ENCODE results near the gene TUSC2.

The TUSC2 gene

DNA sequence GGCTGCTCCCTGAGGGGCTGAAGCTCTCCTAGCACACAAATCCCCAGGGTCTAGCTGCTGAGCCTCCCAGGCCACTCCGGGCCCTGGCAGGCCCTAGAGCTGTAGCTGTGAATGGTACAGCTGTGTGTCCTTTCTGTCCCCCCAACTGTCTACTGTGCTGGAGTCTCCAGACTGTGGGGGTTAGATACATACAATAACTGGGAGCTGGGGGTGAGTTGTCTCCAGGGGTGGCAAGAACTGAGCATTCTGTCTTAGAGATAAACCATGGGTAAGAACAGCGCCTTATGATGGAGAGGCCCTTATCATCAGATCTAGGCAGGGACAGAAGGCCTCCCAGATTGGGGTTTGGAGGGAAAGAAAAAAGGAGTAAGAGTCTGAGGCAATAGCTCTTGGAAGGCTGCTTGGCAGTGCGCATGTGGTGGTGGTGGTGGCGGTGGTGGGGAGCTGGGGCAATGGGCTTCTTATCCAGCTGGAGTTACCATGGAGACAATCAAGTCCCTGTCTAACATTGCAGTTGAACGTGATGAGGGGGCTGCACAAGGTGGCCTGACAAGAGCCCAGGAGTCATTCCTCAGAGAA is 26.3 kb upstream of the TUSC2 start:
- DNase-seq = no peak

DNA sequence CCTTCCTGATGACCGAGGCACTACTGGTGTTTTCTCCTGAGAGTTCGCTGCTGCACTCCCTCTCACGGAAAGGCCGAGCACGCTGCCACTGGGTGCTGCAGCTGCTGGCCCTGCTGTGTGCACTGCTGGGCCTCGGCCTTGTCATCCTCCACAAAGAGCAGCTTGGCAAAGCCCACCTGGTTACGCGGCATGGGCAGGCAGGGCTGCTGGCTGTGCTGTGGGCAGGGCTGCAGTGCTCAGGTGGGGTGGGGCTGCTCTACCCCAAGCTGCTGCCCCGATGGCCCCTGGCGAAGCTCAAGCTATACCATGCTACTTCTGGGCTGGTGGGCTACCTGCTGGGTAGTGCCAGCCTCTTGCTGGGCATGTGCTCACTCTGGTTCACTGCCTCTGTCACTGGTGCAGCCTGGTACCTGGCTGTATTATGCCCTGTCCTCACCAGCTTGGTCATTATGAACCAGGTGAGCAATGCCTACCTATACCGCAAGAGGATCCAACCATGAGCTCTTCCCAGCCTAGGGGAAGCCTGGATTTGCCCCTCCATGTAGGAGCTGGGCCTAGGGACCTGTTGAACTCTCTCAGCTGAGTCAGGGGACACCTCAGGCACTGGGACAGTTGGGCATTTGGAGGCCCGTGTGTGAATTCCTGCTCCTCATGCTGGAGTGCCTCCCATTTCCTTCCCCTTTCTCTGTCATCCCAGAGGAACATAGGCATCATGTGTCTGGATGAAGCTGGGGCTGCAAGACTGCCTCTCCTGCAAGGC is 25.4 kb upstream of the TUSC2 start:
- no peak for DNase-seq

DNA sequence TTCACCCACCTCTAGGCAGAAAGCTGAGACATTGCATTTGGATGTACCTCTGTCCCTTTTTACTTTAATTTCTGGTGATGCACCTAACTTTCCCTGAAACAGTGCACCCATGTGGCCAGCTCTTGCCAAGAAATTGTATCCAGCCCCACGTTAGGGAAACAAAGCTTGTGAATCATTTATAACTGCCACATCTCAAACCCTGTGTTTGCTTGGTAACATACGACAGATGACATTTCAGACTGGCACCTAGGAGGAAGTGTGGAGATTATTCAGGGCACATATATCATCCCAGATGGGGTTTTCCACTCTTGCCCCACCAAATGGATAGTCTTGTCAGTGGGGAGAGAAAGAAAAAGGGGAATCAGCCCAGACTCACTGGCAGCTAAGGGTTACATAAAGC is 24.8 kb upstream of the TUSC2 start:
- DNase-seq = no peak

DNA sequence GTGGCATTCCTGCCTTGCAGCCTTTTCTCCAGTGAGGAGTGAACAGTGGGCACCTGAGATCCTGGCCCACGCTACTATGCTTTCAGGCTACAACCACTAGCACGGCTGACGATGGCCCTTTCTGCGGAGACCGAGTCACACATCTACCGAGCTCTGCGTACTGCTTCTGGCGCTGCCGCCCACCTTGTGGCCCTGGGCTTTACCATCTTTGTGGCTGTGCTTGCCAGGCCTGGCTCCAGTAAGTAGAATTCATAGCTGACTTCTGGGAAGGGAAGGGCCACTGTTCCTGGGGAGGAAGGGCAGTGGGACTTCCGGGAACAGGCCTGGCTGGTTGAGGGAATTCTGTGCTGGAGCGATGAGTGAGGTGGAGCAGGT is 23.3 kb upstream of the TUSC2 start:
- DNase-seq = no peak

DNA sequence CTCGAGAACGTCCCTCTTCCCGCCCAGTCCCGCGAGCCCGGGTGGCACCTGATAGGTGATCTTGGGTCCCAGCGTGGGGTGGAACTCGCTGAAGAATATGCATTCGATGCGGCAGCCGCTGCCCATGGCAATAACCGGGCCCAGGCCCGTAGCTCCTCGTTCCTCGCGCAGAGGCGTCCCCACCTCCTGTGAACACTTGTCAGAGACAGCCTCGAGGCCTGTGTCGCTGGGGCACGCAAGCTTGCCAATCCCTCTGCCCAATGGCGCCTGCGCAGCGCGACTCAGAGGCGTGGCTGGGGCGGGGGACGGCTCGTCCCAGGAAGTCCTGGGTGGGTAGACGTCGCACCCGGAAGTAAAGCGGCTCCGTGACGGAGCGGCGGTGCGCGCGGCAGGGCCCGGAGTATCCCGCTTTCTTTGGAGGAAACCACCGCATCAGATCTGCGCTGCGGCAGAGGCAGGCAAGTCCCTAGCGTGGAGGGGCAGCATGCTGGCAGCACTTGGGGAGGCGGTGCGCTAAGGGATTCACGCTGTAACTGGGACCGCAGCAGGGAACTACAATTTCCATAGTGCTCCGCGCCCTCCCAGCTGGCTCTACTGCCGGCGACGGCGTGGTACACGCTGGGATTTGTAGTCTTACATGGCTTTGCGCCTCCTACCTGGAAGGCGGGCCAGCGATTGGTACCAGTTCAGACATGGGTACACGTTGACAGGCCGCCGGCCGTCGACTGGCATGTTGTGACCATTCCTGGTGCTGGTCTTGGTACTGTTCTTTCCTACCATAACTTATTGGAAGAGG is 22.7 kb upstream of the TUSC2 start, which contains the start of the genes CYB561D2 and NPRL2:
Gene CYB561D2 (plus strand): TSS at position 336 of the 796 bp plus-strand sequence. CDS start 572 bp downstream, outside the sequence.
Gene NPRL2 (minus strand): TSS at position 249 of the 796 bp plus-strand sequence. CDS start 123 bp downstream, at position 126.
- peak; percentile 98 for DNase-seq

DNA sequence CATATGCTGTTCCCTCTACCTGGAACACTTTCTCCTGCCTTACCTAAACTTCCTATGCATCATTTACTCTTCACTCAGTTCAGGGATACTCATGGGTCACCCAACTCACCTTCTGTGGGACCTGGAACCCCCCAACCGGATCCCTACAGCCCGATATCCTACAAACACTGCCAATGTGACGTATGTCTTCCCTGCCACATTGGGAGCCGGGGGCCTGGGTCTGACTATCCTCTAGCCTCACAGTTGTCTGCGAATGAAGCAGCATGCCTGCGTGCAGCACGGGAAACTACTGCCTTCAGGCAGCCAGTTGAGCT is 22.1 kb upstream of the TUSC2 start:
- no peak for DNase-seq

DNA sequence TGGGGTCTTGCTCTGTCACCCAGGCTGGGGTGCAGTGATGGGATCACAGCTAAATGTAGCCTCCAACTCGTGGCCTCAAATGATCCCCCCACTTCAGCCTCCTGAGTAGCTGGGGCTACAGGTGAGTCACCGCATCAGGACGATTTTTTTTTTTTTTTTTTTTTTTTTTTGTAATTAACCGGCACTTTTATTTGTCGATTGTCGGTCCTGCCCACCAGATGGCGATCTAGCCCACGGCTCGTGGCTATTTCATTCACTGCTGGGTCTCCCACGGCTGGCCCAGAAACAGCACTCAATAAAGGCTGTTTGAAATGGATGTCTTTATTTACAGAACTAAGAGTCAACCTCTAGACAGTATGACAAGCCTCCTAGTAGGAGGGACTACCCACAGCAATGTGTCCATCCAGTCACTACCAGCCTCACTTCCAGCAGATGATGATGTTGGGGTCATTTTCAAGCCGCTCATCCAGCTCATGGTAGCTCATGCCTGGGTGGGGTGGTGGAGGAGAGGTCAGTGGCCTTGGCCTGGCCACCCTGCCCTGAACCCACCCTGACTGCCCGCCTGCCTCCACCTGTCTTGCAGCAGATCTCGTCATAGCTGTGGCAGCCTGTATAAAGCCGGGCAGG is 19.3 kb upstream of the TUSC2 start:
- DNase-seq = peak; percentile 87 to 88

DNA sequence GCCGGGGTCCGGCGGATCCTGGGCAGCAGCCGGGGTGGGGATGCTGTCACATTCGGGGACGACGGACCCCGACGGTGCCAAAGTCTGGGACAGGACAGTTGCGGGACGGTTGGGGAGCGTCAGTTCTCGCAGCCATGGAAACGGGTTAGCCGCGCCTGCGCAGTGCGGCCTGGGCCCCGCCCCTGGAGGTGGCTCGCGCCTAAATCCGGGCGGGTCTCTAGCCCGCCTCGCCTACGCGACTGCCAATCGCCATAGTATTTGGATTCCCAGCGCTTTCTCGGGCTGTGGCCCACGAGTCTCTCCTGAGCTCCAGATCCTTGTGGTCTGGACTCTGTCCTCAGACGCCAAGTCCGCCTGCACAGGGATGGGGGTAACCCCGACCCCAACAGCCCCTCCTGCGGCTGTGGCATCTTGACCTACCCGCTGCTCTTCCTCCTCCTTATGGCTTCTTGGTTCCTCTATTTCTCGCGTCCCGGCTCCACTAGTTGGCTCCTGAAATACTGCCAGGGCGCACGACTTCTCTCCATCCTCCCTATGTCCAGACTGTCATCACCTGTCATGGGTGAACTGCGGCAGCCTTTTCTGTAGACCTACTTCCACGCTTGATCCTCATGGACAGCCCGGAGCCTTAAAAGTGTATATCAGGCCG is 17.7 kb upstream of the TUSC2 start, which contains the start of gene ZMYND10:
Gene ZMYND10 (minus strand): TSS at position 147 of the 649 bp plus-strand sequence. CDS start 153 bp downstream, outside the sequence.
- DNase-seq = peak; percentile 77

DNA sequence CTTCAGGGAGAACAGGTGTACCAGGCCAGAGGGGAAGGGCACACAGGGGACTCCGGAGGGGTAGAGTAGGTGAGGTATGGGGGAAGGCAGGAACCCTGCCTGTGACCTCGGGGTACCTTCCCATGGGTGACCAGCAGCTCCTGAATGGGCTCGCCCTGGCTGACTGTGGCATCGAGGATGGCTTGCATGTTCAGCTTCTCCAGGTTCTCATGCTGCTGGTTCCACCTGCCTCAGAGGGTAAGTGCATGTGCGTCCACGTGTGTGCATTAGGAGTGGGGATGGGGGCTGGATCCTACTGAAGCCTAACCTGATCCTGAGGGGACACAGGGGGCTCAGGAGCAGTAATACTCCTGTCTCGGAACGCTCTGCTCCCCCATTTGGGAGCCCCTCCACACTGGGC is 17.0 kb upstream of the TUSC2 start:
- DNase-seq = no peak

DNA sequence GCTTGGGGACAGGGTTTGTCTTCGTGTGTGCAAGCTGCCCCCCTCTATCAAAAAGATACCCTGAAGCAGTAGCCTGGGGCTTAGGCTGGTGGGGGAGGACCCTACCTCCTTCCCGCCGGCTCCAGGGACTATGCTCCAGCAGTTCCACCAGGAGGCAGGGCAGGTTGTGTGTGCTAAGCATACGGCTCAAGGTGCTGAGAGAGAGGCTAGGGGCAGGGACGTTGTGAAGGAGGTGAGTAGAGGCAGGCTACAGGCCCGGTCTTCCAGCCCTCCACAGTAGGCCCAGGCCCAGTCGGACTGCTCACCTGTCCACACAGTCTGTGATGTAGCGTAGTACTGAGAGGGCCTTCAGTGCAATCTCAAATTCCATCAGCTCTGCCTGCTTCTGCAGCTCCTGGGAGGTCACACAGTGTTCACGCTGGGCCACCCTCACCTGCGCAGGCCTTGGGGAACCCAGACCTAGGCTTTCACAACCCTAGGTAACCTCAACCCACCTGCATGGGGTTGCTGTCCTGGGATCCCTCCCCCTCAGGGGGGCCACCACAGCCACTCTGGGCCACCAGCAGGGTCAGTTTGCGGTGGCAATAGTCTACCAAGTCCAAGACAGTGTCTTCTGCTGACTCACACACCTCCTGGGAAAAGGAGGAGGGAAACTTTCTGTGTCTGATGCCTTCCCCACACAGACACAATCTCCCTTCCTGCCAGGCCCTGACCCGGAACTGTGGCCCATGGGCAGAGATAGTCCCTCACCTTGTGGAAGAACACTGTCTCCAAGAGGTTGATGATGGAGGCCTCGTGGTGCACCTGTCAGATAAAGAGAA is 15.0 kb upstream of the TUSC2 start:
- no peak for DNase-seq

DNA sequence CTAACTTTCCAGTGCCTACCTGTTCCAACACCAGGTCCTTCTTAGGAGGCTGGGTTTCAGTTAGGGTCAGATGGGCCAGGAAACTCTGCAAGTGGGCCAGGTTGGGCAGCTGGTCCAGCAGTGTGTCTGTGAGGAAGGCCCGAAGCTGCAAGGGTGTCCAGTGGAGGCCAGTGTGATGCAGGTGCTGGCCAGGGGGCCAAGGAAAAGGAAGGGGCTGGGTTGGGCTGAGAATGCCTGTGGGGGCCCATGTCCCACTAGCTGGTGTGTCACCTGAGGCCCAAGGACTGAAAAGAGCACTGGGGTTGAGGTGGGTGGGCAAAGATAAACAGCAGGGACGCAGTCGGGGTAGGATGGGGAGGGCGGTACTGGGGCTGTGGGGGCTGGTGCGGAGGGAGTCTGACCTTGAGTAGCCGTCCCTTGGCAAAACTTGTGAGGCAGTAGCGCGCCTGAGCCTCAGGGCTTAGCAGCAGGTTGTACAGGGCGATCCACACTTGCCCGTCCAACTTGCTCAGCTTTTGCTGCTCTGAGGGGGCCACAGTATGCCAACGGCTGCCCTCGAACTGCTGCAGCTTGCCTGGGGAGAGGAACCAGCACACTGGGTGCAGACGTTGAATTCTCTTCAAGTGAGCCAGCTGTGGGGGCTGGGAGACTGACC is 14.1 kb upstream of the TUSC2 start:
- no peak for DNase-seq

DNA sequence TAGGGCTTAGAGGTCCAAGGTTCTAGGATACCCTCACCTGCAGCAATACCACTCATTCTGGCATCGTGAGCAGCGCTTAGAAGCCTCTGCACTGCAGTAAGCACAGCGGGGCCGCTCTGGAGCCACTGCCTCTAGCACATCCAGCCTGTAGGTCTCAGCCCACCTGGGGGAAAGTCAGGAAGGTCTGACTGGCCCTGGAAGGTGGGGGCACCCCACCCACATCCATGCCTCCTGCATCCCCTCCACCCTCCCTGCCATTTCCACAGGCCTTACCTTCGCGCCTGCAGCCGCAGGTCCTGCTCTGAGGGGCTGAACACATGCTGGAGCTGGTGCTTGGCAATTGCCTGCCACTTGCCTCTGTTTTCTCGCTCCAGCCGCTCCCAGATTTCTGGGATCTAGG is 13.5 kb upstream of the TUSC2 start:
- DNase-seq = no peak

DNA sequence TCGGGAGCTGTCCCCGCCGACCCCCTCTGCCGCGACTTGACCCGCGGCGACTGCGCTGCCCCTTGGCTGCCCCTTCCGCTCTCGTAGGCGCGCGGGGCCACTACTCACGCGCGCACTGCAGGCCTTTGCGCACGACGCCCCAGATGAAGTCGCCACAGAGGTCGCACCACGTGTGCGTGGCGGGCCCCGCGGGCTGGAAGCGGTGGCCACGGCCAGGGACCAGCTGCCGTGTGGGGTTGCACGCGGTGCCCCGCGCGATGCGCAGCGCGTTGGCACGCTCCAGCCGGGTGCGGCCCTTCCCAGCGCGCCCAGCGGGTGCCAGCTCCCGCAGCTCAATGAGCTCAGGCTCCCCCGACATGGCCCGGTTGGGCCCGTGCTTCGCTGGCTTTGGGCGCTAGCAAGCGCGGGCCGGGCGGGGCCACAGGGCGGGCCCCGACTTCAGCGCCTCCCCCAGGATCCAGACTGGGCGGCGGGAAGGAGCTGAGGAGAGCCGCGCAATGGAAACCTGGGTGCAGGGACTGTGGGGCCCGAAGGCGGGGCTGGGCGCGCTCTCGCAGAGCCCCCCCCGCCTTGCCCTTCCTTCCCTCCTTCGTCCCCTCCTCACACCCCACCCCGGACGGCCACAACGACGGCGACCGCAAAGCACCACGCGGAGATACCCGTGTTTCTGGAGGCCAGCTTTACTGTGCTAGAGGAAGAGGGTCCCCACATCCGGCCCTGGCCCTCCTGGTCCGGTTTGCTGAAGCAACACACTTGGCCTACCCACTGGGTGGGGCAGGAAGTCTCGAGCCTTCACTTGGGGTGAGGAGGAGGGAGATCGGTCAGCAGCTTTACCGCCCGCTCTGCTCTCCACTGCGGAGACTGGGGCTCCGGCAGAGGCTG is 12.7 kb upstream of the TUSC2 start, which contains the start of gene RASSF1:
Gene RASSF1 (minus strand): TSS at position 389 of the 882 bp plus-strand sequence. CDS start 31 bp downstream, at position 358.
- DNase-seq = peak; percentile 72 to 77

DNA sequence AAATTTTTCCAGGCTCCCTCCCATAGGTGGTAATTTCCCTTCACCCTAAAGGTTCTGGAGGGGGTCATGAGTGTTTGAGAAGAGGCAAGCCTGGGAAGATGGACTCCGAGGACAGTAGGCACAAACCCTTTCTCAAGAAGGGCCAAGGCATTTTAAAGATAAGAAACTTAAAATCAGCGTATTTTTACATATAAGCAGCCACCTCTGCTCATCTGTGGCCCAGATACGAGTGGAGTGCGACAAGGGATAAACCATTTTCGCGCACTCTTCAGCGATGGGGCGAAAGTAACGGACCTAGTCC is 12.1 kb upstream of the TUSC2 start:
- no peak for DNase-seq

DNA sequence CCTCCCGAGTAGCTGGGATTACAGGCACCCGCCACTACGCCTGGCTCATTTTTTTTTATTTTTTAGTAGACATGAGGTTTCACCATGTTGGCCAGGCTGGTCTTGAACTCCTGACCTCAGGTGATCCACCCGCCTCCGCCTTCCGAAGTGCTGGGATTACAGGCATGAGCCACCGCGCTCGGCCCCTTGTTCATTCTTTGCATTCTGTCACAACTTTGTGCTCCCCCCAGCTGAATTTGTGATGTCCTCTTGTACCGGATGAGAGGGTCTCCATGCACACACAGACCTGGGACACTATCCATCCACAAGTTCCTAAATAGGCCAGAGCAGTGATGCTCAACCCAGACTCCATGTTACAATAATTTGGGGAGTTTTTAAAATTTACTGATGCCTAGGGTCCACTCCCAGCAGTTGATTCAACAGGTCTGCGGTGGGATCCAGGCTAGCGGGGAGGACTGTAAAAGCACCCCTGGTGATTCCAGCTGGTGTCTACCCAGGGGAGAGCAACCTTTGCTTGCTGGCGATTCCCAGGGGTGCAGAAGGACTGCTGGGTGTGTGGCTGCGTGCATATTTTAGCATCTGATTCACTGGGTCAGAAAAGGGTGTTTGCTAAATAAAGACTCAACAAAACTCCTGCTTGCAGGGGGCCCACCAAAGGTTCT is 11.6 kb upstream of the TUSC2 start:
- no peak for DNase-seq

DNA sequence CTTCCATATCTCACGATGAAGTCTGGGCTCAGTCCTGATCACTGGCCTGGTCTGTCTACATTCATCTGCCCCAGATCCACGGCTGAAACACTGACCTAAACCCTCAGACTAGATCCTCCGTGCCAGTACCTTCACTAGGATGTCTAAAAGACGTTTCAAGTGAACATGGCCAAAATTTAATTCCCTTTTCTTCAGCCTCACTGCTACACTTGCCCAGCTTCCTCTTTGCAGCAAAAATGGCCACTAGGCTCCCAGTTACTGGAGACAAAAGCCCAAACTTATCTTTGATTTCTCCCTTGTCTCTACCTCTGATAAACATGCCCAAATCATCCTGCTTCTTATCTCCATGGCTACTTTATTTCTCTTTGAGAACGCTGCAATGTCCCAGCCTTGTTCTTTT is 10.9 kb upstream of the TUSC2 start:
- DNase-seq = no peak

DNA sequence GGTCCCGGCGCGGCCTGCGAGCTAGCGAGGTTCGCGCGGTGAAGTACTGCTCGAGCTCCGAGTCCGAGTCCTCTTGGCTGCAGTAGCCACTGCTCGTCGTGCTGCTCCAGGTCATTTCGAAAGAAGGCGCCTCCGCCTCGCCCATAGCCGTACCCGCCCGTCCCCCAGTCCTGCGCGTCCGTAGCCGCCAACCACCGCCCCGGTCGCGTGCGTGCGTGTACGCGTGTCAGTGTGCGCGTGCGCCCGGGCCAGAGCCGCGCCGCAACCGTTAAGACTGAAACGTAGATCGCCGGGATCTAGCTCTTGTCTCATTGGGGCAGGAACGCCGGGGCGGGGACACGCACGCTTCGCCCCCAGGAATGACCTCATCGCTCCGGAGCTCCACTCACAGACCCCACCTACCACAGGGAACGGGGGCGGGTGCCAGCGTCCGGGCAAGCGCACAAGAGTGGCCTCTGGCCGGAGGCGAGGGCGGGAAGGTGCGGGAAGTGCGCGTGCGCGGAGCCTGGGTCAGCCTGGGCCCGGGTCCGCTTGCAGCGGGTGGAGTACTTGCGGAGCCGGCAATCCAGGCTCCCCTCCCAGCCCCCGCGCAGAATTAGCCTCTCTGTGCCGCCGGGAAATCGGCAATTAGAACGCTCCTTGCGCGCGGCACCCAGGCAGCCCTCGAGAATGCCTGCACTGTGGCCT is 9.3 kb upstream of the TUSC2 start:
- peak; percentile 95 to 97 for DNase-seq

DNA sequence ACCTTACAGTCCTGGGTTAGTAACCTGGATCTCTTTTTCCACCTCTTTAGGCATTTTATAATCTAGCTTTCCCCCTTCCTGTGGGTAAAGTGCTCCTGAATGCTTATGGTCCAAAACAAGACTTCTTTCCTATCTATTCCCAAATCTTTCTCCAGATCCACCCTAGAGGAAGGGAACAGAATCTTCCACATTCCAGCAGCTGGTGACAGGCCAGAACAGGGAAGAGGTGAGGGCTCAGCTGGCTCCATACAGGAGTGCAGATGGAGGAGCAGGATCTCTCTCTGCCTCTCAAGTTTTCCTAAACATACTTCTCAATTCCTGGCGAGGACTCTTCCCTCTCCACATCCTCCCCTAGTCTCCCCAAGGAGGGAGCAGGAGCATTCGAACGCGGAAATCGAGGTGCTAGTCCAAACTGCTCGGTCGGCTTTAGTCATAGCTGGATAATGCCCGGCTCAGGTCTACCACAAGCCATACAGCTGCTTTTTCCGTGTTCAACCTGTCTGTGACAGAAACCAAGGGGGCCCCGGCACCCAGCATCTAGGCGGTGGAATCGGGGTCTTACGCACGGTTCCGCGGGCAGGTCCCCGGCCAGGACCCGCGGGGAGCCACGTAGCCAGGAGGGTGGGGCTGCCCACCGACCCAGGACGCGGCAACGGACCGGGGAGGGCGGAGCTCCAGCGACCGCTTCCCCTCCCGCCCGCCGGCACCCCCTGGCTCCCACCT is 8.6 kb upstream of the TUSC2 start:
- no peak for DNase-seq

Measured in CD4-positive, alpha-beta T cell treated with Interleukin-4 for 1 hour (primary cell).